HEK293 (cell line): ENCODE data around the gene CST7.

Experiments
- CTCF ChIA-PET: fragments of 350-600 bp; formaldehyde crosslinking; extraction: SDS; loops from one replicate; lab custom pipeline; 2021; ENCODE audit warnings: antibody characterized with exemption; lab: Yijun Ruan, JAX
- POLR2A ChIA-PET: fragments of 300-600 bp; formaldehyde crosslinking; extraction: SDS; loops from one replicate; lab custom pipeline; 2020; ENCODE audit warnings: antibody characterized with exemption, inconsistent platforms; lab: Yijun Ruan, JAX
- H3K27ac ChIP-seq: fragments of 200-500 bp; sonication (Bioruptor generic); 2 replicates; pipeline ENCODE4 v1.5.1; 2014; ENCODE audit warnings: low read depth, low read length, control low read depth, inconsistent platforms; ENCODE audit errors: extremely low read depth
- H3K36me3 ChIP-seq, 2 experiments: fragments of 200-500 bp in 1 of 2; sonication (Bioruptor generic) in 1 of 2; 1 replicate in 1 of 2; 2 replicates in 1 of 2; pipeline ENCODE4 v1.5.1; 2014 to 2017; ENCODE audit warnings: inconsistent platforms in 2 of 2, low read length in 2 of 2; ENCODE audit not compliant: control insufficient read depth in 2 of 2, insufficient read depth in 1 of 2
- H3K4me1 ChIP-seq: fragments of 200-500 bp; sonication (Bioruptor generic); 2 replicates; pipeline ENCODE4 v1.5.1; 2014; ENCODE audit warnings: mild to moderate bottlenecking, low read length, inconsistent platforms; ENCODE audit not compliant: control insufficient read depth, insufficient read depth
- H3K4me3 ChIP-seq: 2 replicates; pipeline ENCODE4 v1.5.1; 2011; ENCODE audit warnings: low read depth, mild to moderate bottlenecking, control low read depth, low read length, moderate library complexity
- H3K9me3 ChIP-seq: fragments of 200-500 bp; sonication (Bioruptor generic); 2 replicates; pipeline ENCODE4 v1.5.1; 2014; ENCODE audit warnings: low read depth, low read length, inconsistent platforms; ENCODE audit not compliant: control insufficient read depth, insufficient read depth
- HIC1 ChIP-seq: fragments of 450-650 bp; formaldehyde crosslinking; IDR thresholded peaks from 2 replicates; pipeline ENCODE4 v1.5.1; 2016; ENCODE audit warnings: missing biosample characterization, missing genetic modification characterization
- HOXC10 ChIP-seq: sonication (generic); formaldehyde crosslinking; IDR thresholded peaks from 2 replicates; pipeline ENCODE4 v1.8.1; 2023; ENCODE audit warnings: mild to moderate bottlenecking, missing genetic modification reagents
- KLF16 ChIP-seq: fragments of 450-650 bp; formaldehyde crosslinking; IDR thresholded peaks from 2 replicates; pipeline ENCODE4 v1.5.1; 2017; ENCODE audit warnings: missing biosample characterization, missing genetic modification characterization
- KLF9 ChIP-seq: fragments of 450-650 bp; formaldehyde crosslinking; IDR thresholded peaks from 2 replicates; pipeline ENCODE4 v1.5.1; 2016; ENCODE audit warnings: missing biosample characterization, missing genetic modification characterization, low read depth
- OSR2 ChIP-seq: fragments of 450-650 bp; formaldehyde crosslinking; IDR thresholded peaks from 2 replicates; pipeline ENCODE4 v1.5.1; 2016; ENCODE audit warnings: missing biosample characterization, missing genetic modification characterization
- ZBTB10 ChIP-seq: fragments of 450-650 bp; formaldehyde crosslinking; IDR thresholded peaks from 2 replicates; pipeline ENCODE4 v1.5.1; 2016; ENCODE audit warnings: missing biosample characterization, missing genetic modification characterization
- ZNF10 ChIP-seq: fragments of 450-650 bp; formaldehyde crosslinking; IDR thresholded peaks from 2 replicates; pipeline ENCODE4 v1.5.1; 2017; ENCODE audit warnings: missing biosample characterization, missing genetic modification characterization
- ZNF133 ChIP-seq: fragments of 450-650 bp; formaldehyde crosslinking; IDR thresholded peaks from 2 replicates; pipeline ENCODE4 v1.5.1; 2016; ENCODE audit warnings: missing biosample characterization, missing genetic modification characterization
- ZNF184 ChIP-seq: fragments of 450-650 bp; IDR thresholded peaks from 2 replicates; pipeline ENCODE4 v1.5.1; 2018; ENCODE audit warnings: missing biosample characterization, mild to moderate bottlenecking, missing genetic modification characterization
- ZNF2 ChIP-seq: fragments of 450-650 bp; formaldehyde crosslinking; IDR thresholded peaks from 2 replicates; pipeline ENCODE4 v1.5.1; 2016; ENCODE audit warnings: missing biosample characterization, missing genetic modification characterization
- ZNF211 ChIP-seq: fragments of 450-650 bp; formaldehyde crosslinking; IDR thresholded peaks from 2 replicates; pipeline ENCODE4 v1.5.1; 2016; ENCODE audit warnings: low read depth, missing biosample characterization, missing genetic modification characterization
- ZNF221 ChIP-seq: fragments of 450-650 bp; formaldehyde crosslinking; IDR thresholded peaks from 2 replicates; pipeline ENCODE4 v1.5.1; 2017; ENCODE audit warnings: missing biosample characterization, missing genetic modification characterization, borderline replicate concordance
- ZNF274 ChIP-seq, 2 experiments: fragments of 200-500 bp in 1 of 2; fragments of 450-650 bp in 1 of 2; sonication (Bioruptor generic) in 1 of 2; formaldehyde crosslinking in 1 of 2; IDR thresholded peaks; 2 replicates each; pipeline versions ENCODE4 v1.5.1 to v1.6.1; 2014 to 2016; ENCODE audit warnings: borderline replicate concordance in 1 of 2, inconsistent platforms in 1 of 2, low read length in 1 of 2, missing biosample characterization in 1 of 2, missing genetic modification characterization in 1 of 2
- ZNF416 ChIP-seq: fragments of 450-650 bp; formaldehyde crosslinking; IDR thresholded peaks from 2 replicates; pipeline ENCODE4 v1.5.1; 2016; ENCODE audit warnings: missing biosample characterization, missing genetic modification characterization
- ZNF510 ChIP-seq: fragments of 450-650 bp; formaldehyde crosslinking; IDR thresholded peaks from 2 replicates; pipeline ENCODE4 v1.5.1; 2018; ENCODE audit warnings: mild to moderate bottlenecking, missing genetic modification characterization, missing biosample characterization; ENCODE audit not compliant: insufficient replicate concordance
- ZNF571 ChIP-seq: fragments of 450-650 bp; formaldehyde crosslinking; IDR thresholded peaks from 2 replicates; pipeline ENCODE4 v1.5.0; 2017; ENCODE audit warnings: missing biosample characterization, missing genetic modification characterization
- ZNF596 ChIP-seq: fragments of 450-650 bp; IDR thresholded peaks from 2 replicates; pipeline ENCODE4 v1.5.0; 2018; ENCODE audit warnings: missing biosample characterization, mild to moderate bottlenecking, missing genetic modification characterization, moderate library complexity
- ZNF629 ChIP-seq: fragments of 450-650 bp; formaldehyde crosslinking; IDR thresholded peaks from 2 replicates; pipeline ENCODE4 v1.5.1; 2017; ENCODE audit warnings: missing biosample characterization, missing genetic modification characterization
- ZNF701 ChIP-seq: fragments of 450-650 bp; formaldehyde crosslinking; IDR thresholded peaks from 2 replicates; pipeline ENCODE4 v1.5.1; 2016; ENCODE audit warnings: missing biosample characterization, missing genetic modification characterization
- TF ChIP-seq, protein P1 (sequence below): fragments of 450-650 bp; formaldehyde crosslinking; IDR thresholded peaks from 2 replicates; pipeline ENCODE4 v1.5.1; 2017; ENCODE audit warnings: missing biosample characterization, missing genetic modification characterization

Gene CST7

DNA sequence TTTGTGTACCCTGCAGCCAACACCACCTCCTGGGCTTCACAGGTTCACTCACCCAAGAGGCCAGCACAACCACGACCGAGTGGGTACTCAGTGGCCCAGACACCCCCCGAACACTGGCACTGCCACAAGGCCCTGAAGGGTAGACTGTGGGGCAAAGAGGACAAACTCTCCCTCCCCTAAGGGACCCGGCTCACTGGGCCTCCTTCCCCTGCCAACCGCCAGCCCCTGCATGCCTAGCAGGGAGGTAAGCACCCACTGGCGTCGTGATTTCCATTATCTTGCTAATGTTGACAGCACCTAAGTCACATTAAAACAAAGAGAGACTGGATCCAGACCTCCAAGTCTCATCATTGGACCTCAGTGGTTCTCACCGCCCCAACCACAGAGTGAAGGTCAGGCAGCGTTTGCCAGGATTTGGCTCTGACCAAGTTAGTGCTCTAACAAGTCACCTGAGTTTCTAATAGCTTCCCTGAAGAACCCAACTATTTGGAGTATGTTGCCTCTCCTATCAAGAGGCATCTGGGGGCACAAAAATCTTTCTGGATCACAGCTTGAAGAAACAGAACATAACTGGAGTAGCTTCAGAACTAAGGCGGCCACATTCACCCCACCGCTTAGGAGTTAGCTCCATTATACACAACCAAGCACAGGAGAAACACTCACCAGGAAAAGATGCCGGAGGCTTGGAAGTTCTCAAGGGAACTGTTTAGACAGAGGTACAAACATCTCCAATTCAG is 57.5 kb downstream of the CST7 start:
- H3K9me3 ChIP-seq, result no peaks in the 10 kb centered on the region
- H3K36me3 ChIP-seq, result peaks cover 0 to 21% of the 10 kb centered on the region in 2 experiments; a peak in 1 of 3 replicates
- CTCF ChIA-PET, result interaction anchor here (0.5 to 0.7 kb wide), 2 partner anchors 11 to 176 kb away, joined by 3 to 5 read pairs; no protein-coding TSS in a partner anchor
- no peaks in the 10 kb centered on the region for H3K4me1 ChIP-seq
- no peak overlapping the region for H3K4me3 ChIP-seq
- no peak for TF ChIP-seq KLF16 (tag by site-specific recombination)
- TF ChIP-seq ZNF571 (tag by site-specific recombination), result no peak
- TF ChIP-seq ZNF416 (tag by site-specific recombination), result no peak
- no peak for TF ChIP-seq ZNF510 (tag by site-specific recombination)
- no peak for TF ChIP-seq ZNF184 (tag by site-specific recombination)
- no peak for TF ChIP-seq HIC1
- TF ChIP-seq ZNF10 (tag by site-specific recombination), result no peak
- no peak for TF ChIP-seq ZNF221 (tag by site-specific recombination)
- TF ChIP-seq ZNF133 (tag by site-specific recombination), result no peak
- TF ChIP-seq ZNF596 (tag by site-specific recombination), result no peak
- no peak for TF ChIP-seq ZNF2
- no peak for TF ChIP-seq OSR2
- TF ChIP-seq ZBTB10 (tag by site-specific recombination), result no peak
- no peak for TF ChIP-seq KLF9 (tag by site-specific recombination)
- TF ChIP-seq ZNF629, result no peak
- TF ChIP-seq, protein P1, sequence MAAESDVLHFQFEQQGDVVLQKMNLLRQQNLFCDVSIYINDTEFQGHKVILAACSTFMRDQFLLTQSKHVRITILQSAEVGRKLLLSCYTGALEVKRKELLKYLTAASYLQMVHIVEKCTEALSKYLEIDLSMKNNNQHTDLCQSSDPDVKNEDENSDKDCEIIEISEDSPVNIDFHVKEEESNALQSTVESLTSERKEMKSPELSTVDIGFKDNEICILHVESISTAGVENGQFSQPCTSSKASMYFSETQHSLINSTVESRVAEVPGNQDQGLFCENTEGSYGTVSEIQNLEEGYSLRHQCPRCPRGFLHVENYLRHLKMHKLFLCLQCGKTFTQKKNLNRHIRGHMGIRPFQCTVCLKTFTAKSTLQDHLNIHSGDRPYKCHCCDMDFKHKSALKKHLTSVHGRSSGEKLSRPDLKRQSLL (tag by site-specific recombination), result no peak
- TF ChIP-seq HOXC10 (CRISPR knock-in tag), result no peak
- no peak for TF ChIP-seq ZNF701 (tag by site-specific recombination)
- TF ChIP-seq ZNF274 (IDR thresholded peaks at IDR 0.05; ENCODE audit: low read length), result no peak
- no peak for TF ChIP-seq ZNF274 (tag by site-specific recombination; IDR thresholded peaks at IDR 0.05; ENCODE audit: borderline replicate concordance)
- no peak for TF ChIP-seq ZNF211 (tag by site-specific recombination)
- POLR2A ChIA-PET, result no interaction called here
- H3K27ac ChIP-seq, result no peak overlapping the region
